Measurements from ENCODE around the gene GMPR2.

DNA sequence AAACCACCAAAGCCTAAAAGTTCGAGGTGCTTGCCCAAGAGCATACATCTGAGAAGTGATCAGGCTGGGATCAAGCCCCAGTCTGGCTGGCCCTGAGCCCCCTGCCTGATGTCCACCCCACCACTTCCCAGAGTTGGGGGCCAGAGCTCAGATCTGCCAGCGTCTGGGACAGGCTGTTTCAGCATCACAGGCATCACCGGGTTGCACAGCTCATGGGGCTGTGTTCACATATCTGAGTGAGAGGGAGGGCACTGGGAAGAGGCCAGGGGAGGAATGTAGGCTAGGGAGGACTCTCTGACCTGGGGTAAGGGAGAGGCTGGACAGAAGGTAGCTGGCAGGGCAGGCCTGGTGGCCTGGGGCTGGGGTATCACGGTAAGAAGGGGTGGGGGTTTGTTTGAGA is 24.2 kb downstream of the GMPR2 start:
- TF ChIP-seq CTCF (IDR thresholded peaks at IDR 0.05) (no peak), POLR2A (IDR thresholded peaks at IDR 0.05) (no peak)

Measured in stomach (tissue), 4 donors.